HFF-Myc (cell line): ENCODE data around the gene NME2.
A peak's percentile ranks its signal among the peaks of the same experiment; 100 is the strongest.

Source experiments
- DNase-seq: peaks from one replicate; pipeline ENCODE4 v3.0.0-alpha.2; 2011; ENCODE audit warnings: low read depth; ENCODE audit errors: extremely low read depth
- H3K4me3 ChIP-seq: replicated peaks from 2 replicates; pipeline ENCODE4 v1.5.1; 2011; ENCODE audit warnings: low read depth, mild to moderate bottlenecking, control low read depth, low read length
- TF ChIP-seq, protein P1 (sequence below): IDR thresholded peaks from 2 replicates; pipeline ENCODE4 v1.5.1; 2012; ENCODE audit warnings: mild to moderate bottlenecking, low read depth, low read length, control low read depth; ENCODE audit errors: missing control alignments

Gene NME2

DNA sequence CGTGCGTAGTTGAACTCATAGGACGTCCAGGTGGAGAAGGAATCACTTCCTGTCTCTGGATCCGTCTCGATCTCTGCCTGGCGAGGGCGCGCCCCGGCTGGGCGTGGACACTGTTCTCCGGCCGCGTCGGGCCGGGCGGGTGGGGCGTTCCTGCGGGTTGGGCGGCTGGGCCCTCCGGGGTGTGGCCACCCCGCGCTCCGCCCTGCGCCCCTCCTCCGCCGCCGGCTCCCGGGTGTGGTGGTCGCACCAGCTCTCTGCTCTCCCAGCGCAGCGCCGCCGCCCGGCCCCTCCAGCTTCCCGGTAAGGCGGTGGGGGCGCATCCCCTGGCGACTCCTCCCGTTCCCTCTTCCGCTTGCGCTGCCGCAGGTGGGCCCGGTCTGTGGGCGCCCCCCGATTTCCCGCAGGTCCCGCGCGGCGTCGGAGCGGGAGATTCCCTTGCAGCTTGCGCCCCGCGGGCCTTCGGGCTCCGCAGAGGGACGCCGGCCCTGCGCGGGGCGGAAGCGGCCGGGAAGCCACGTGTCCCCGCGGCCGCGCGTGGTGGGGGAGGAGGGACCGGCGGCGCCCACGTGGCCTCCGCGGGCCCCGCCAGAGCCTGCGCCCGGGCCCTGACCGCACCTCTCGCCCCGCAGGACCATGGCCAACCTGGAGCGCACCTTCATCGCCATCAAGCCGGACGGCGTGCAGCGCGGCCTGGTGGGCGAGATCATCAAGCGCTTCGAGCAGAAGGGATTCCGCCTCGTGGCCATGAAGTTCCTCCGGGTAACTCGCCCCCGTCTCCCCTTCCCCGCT, at the start of gene NME2:
Gene NME2 (plus strand): TSS at position 214 of the 789 bp plus-strand sequence. CDS start 420 bp downstream, at position 634.
- DNase-seq: peak; percentile 61
- TF ChIP-seq, protein P1, sequence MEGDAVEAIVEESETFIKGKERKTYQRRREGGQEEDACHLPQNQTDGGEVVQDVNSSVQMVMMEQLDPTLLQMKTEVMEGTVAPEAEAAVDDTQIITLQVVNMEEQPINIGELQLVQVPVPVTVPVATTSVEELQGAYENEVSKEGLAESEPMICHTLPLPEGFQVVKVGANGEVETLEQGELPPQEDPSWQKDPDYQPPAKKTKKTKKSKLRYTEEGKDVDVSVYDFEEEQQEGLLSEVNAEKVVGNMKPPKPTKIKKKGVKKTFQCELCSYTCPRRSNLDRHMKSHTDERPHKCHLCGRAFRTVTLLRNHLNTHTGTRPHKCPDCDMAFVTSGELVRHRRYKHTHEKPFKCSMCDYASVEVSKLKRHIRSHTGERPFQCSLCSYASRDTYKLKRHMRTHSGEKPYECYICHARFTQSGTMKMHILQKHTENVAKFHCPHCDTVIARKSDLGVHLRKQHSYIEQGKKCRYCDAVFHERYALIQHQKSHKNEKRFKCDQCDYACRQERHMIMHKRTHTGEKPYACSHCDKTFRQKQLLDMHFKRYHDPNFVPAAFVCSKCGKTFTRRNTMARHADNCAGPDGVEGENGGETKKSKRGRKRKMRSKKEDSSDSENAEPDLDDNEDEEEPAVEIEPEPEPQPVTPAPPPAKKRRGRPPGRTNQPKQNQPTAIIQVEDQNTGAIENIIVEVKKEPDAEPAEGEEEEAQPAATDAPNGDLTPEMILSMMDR: no peak
- H3K4me3 ChIP-seq: peak within 1 kb of the TSS; percentile 95

DNA sequence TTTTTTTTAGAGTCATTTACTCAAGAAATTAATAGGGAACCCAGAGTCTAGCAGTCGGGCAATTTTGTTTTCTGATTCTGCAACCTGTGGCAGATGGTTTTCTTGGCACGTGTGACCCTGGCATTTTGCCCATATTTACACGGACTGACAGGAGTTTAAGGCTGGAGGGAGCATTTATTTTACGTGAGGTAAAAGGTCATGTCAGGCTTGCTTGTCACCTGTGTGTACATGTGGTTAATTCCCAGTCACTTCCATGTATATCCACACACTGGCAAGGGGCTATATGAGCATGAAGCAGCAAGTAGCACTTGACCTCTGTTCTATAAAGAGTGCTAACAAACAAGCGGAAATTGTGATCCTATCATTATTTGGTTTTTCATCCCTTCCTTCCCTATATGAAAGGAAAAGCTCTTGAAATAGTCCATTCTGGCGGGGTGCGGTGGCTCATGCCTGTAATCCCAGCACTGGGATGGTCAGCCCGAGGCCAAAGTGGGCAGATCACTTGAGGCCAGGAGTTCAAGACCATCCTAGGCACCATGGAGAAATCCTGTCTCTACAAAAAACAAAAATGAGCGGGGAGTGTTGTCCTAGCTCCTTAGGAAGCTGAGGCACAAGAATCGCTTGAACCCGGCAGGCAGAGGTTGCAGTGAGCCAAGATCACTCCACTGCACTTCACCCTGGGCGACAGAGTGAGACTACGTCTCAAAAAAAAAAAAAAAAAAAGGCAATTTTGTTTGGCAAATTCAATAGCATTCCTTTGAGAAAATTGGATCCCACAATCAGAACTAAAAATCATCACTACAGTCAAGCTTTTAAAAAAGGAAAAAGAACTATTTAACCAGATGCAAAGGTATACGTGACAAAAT, 47.6 kb upstream of the NME2 start:
- TF ChIP-seq, protein P1: no peak
- peak overlapping the region; percentile 86 for H3K4me3 ChIP-seq
- no peak for DNase-seq

DNA sequence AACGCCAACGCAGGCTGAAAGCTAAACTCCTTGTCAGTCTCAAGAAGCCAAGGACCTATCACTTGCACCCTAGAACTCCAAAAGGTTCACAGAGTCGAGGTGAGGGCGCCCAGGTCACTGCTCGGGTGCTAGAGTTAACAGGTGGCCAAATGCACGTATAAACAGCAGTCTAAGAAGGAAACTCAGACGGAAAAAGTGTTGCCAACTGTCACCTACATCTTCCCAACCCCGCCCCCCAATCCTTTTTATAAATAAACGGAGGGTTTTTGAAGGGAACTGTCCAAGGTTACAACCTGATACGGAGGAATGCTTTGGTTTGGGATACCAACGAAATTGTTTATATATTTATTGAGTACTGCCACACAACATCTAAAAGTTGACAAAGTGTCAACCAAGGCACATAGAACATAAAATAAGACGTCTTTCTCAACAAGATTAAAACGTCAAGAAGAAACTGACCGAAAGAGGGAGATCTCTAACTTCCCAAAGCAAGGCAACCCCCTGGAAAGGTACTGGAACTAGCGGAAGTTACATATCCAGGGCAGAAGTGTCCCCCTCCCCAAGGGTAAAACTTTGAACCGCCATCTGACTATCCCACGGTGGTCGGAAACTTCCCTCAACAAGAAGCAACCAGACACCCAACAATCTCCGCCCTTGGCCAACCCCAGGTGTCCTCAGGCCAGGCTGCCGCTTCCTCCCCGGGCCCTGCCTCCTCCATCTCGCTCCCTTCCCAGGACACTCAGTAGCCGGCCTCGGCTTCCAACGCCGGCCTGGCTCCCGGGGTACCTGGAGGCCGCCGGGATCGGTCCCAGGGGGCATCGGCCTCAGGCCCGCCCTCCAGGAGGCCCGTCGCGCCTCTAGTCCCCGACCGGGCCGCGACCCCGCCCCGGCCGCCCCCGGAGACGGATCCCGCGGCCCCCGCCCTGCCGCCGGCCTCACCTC, 46.5 kb upstream of the NME2 start:
- DNase-seq: no peak
- TF ChIP-seq, protein P1: peak; percentile 15
- H3K4me3 ChIP-seq: peak overlapping the region; percentile 86

DNA sequence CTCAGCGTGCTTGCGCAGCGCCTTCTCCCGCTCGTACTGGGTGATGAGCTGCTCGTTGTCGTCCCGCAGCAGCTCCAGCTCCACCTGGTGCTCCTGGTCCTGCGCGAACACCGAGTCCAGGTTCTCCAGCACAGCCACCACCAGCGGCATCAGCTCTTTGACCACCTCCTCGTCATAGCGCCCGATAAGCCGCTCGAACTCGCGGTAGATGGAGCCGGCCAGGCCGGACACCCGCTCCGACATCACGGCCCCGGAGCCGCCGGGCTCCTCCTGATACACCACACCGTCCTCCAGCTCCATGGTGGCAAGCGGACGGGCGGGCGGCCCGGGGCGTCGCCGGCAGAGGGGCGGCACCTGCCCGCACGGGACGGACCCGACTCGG, 45.9 kb upstream of the NME2 start:
- H3K4me3 ChIP-seq: peak overlapping the region; percentile 86
- no peak for DNase-seq
- TF ChIP-seq, protein P1: no peak

DNA sequence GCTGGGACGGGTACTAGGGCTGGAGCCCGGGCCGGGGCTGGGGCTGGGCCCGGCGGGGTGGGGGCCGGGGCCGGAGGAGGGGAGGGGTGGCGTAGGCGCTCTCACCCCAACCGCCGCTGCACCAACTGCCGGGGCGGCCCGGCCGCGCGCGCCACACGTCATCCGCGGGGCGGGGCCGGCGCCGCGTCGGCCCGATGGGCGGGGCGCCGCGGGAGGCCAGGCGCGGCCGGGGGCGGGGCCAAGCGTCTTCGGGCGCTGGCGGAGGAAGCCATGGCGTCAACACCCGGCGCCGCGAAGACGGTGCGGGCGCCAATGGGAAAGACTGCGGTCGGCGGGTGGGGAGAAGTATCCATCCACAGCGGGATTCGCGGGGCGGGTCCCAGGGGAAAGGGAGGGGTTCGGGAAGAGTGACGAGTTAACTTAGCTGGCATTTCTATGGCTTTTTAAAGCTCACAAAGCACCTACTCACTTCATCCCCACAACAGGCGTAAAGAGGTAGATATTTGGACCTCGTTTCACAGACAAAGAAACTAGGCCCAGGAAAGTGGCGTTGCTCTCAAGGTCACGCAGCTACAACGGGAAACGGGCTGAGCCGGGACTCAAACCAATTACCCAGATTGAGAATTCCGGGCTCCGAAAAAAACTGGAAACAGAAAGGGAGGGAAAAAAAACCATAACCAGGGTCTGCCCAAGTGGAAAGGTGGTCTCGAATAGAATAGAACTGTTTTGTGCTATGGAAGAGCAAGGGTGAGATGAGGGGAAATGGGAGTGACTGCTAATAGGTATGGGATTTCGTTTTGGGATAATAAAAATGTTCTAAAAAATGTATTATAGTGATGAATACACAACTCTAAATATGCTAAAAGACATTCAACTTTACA, 45.2 kb upstream of the NME2 start, which contains the start of gene SPAG9:
Gene SPAG9 (minus strand): TSS at position 130 of the 881 bp plus-strand sequence. CDS start 212 bp downstream, outside the sequence.
- TF ChIP-seq, protein P1: no peak
- H3K4me3 ChIP-seq: peak within 1 kb of the TSS; percentile 86
- DNase-seq: peak; percentile 77
